ENCODE results near the gene SH2D5.
"Not testable (repeated sequence)": the region's sequence is repeated elsewhere in the genome, so short reads cannot be mapped to it uniquely, and the experiment has no call there.

SH2D5 gene

GRCh38 chr1:20689645-20690056, 42.9 kb downstream of the SH2D5 start:
- DNase-seq: no peak

GRCh38 chr1:20686883-20687725, 45.4 kb downstream of the SH2D5 start:
- DNase-seq: no peak

GRCh38 chr1:20685741-20686140, 46.8 kb downstream of the SH2D5 start:
- DNase-seq: no peak

GRCh38 chr1:20685099-20685662, 47.3 kb downstream of the SH2D5 start:
- no peak for DNase-seq

GRCh38 chr1:20684651-20685050, 47.9 kb downstream of the SH2D5 start:
- DNase-seq: no peak

GRCh38 chr1:20684050-20684620, 48.4 kb downstream of the SH2D5 start:
- no peak for DNase-seq

GRCh38 chr1:20683614-20684013, 48.9 kb downstream of the SH2D5 start:
- no peak for DNase-seq

GRCh38 chr1:20682571-20683236, 49.8 kb downstream of the SH2D5 start:
- no peak for DNase-seq

- DNase-seq: no peak
Observed at GRCh38 chr1:20681999-20682398, 50.5 kb downstream of the SH2D5 start.

GRCh38 chr1:20680269-20680668, 52.2 kb downstream of the SH2D5 start:
- no peak for DNase-seq

- DNase-seq: no peak
Observed at GRCh38 chr1:20678599-20678998, 53.9 kb downstream of the SH2D5 start.

GRCh38 chr1:20673626-20674025, 58.9 kb downstream of the SH2D5 start:
- not testable (repeated sequence) for DNase-seq

GRCh38 chr1:20672265-20672632, 60.3 kb downstream of the SH2D5 start:
- no peak for DNase-seq

GRCh38 chr1:20670936-20671335, 61.6 kb downstream of the SH2D5 start:
- no peak for DNase-seq

Measured in COR-L47 (cell line).